Endothelial cell (in vitro differentiated cells): ENCODE results near the gene PRRC2B. TPM values are rescaled to one million over a fixed set of nuclear protein-coding genes. Genes with fewer than 3 reads are reported as not detected.

Source experiments
- DNase-seq: peaks from one replicate; pipeline ENCODE4 v3.0.0; 2021; ENCODE audit warnings: low spot score
- H3K27ac Mint-ChIP-seq: one replicate; pipeline ENCODE4 v1.8.0; 2021; ENCODE audit warnings: mixed read lengths, inconsistent platforms; ENCODE audit not compliant: unreplicated experiment
- H3K27me3 Mint-ChIP-seq: one replicate; pipeline ENCODE4 v1.8.0; 2021; ENCODE audit warnings: mild to moderate bottlenecking, moderate library complexity, mixed read lengths, inconsistent platforms; ENCODE audit not compliant: unreplicated experiment
- H3K36me3 Mint-ChIP-seq: one replicate; pipeline ENCODE4 v1.8.0; 2021; ENCODE audit warnings: mild to moderate bottlenecking, low read depth, mixed read lengths, inconsistent platforms; ENCODE audit not compliant: unreplicated experiment
- H3K4me1 Mint-ChIP-seq: one replicate; pipeline ENCODE4 v1.8.0; 2021; ENCODE audit warnings: mild to moderate bottlenecking, mixed read lengths, inconsistent platforms; ENCODE audit not compliant: unreplicated experiment
- H3K4me3 Mint-ChIP-seq: one replicate; pipeline ENCODE4 v1.8.0; 2021; ENCODE audit warnings: mild to moderate bottlenecking, mixed read lengths, inconsistent platforms; ENCODE audit not compliant: unreplicated experiment
- H3K9me3 Mint-ChIP-seq: one replicate; pipeline ENCODE4 v1.8.0; 2021; ENCODE audit warnings: mixed read lengths, inconsistent platforms; ENCODE audit not compliant: unreplicated experiment
- CTCF ChIP-seq: fragments of 200-600 bp; sonication (generic); IDR thresholded peaks from one replicate; pipeline ENCODE4 v1.5.0; 2021; ENCODE audit warnings: antibody characterized with exemption; ENCODE audit not compliant: unreplicated experiment
- total RNA-seq: library from RNA; stranded (reverse); fragmentation: NEBNext Ultra II Directional; extraction: Animal tissue kit (Norgen Biotek cat#: 25700); gene quantifications from one replicate; pipeline ENCODE4 v1.2.1, GENCODE V29; 2021; ENCODE audit not compliant: unreplicated experiment

Gene PRRC2B
- total RNA-seq, 1 donor from 2014 or later, result 350 TPM

DNA sequence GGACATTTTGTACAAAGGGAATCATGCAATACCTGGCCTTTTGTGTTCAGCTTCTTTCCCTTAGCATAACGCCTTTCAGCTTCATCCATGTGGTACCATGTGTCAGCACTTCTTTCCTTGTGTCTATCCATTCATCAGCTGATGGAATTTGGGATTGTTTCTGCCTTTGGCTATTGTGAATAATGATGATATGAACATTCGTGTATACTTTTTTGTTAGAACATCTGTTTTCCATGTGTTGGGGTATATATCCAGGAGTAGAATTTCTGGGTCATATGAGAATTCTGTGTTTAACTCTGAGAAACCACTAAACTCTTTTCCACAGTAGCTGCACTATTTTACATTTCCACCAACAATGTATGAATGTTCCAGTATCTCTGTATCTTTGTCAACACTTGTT lies 14.8 kb upstream of the PRRC2B start:
- no peak for TF ChIP-seq CTCF
- Mint-ChIP-seq H3K27me3 (no peaks in the 10 kb centered on the region), H3K36me3 (no peaks in the 10 kb centered on the region), H3K27ac (no peak overlapping the region), H3K9me3 (no peaks in the 10 kb centered on the region), H3K4me1 (peaks cover 12% of the 10 kb centered on the region), H3K4me3 (no peak overlapping the region)
- no peak for DNase-seq

GRCh38 chr9:131382850-131383729 lies 10.8 kb upstream of the PRRC2B start:
- Mint-ChIP-seq H3K9me3 (no peaks in the 10 kb centered on the region), H3K36me3 (no peaks in the 10 kb centered on the region), H3K27ac (peak overlapping the region; percentile 62), H3K4me1 (peaks cover 12% of the 10 kb centered on the region), H3K27me3 (peaks cover 2% of the 10 kb centered on the region), H3K4me3 (no peak overlapping the region)
- DNase-seq, result no peak
- TF ChIP-seq CTCF, result no peak

- no peaks in the 10 kb centered on the region for H3K36me3 Mint-ChIP-seq
- no peak overlapping the region for H3K27ac Mint-ChIP-seq
- no peak for DNase-seq
These were observed 8.6 kb upstream of the PRRC2B start for GRCh38 chr9:131385296-131385695.

GRCh38 chr9:131386281-131386680 lies 7.6 kb upstream of the PRRC2B start:
- Mint-ChIP-seq H3K27me3 (peaks cover 2% of the 10 kb centered on the region), H3K27ac (no peak overlapping the region), H3K36me3 (no peaks in the 10 kb centered on the region), H3K9me3 (no peaks in the 10 kb centered on the region), H3K4me3 (no peak overlapping the region), H3K4me1 (peaks cover 8% of the 10 kb centered on the region)
- TF ChIP-seq CTCF, result no peak
- DNase-seq, result no peak

More at GRCh38 chr9:131385296-131385695, 8.6 kb upstream of the PRRC2B start:
- H3K4me1 Mint-ChIP-seq, result peaks cover 12% of the 10 kb centered on the region
- TF ChIP-seq CTCF, result no peak
- no peak overlapping the region for H3K4me3 Mint-ChIP-seq
- peaks cover 2% of the 10 kb centered on the region for H3K27me3 Mint-ChIP-seq
- H3K9me3 Mint-ChIP-seq, result no peaks in the 10 kb centered on the region

DNA sequence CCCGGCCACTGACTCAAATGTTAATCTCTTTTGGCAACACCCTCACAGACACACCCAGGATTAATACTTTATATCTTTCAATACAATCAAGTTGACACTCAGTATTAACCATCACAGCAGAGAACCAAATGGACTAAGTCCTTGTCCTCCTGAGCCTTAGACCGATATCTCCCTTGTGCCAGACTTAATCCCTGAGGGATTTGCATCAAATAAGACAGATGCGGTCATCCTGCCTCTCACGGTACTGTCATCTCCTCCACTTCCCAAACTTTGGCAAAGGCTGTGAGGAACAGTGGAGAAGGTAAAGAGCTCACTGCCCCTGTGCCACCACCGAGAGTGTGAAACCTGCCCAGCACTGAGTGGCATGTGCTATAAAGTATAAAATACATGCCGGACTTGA lies 6.5 kb upstream of the PRRC2B start:
- Mint-ChIP-seq H3K9me3 (no peaks in the 10 kb centered on the region), H3K27me3 (peaks cover 2% of the 10 kb centered on the region), H3K36me3 (no peaks in the 10 kb centered on the region), H3K4me1 (peaks cover 8% of the 10 kb centered on the region), H3K4me3 (no peak overlapping the region), H3K27ac (no peak overlapping the region)
- DNase-seq, result no peak
- no peak for TF ChIP-seq CTCF
